Stimulated activated effector memory CD8-positive, alpha-beta T cell treated with anti-CD3 and anti-CD28 coated beads, Interleukin-12 subunit alpha, Interleukin-12 subunit beta, amount 100 ng/mL, for 72 hours (primary cell): Measurements from ENCODE around the gene CDHR1.
A peak's percentile ranks its signal among the peaks of the same experiment; 100 is the strongest.

Experiments used
- ATAC-seq: fragments of 150-1000 bp; cut with Tn5 transposase; 2 replicates; pipeline ENCODE4 v1.10.0; 2021
- DNase-seq, 2 donors: peaks; one replicate each; pipeline ENCODE4 v3.0.0; 2021 to 2022; ENCODE audit warnings: low spot score in 2 of 2
- H3K27ac Mint-ChIP-seq: one replicate; pipeline ENCODE4 v1.8.0; 2022; ENCODE audit warnings: mild to moderate bottlenecking, mixed read lengths
- H3K36me3 Mint-ChIP-seq: one replicate; pipeline ENCODE4 v1.8.0; 2022; ENCODE audit warnings: mild to moderate bottlenecking, mixed read lengths
- H3K4me1 Mint-ChIP-seq: one replicate; pipeline ENCODE4 v1.8.0; 2022; ENCODE audit warnings: mixed read lengths
- H3K4me3 Mint-ChIP-seq: one replicate; pipeline ENCODE4 v1.8.0; 2022; ENCODE audit warnings: mild to moderate bottlenecking, mixed read lengths
- H3K9me3 Mint-ChIP-seq: one replicate; pipeline ENCODE4 v1.8.0; 2022; ENCODE audit warnings: mixed read lengths

The CDHR1 gene

DNA sequence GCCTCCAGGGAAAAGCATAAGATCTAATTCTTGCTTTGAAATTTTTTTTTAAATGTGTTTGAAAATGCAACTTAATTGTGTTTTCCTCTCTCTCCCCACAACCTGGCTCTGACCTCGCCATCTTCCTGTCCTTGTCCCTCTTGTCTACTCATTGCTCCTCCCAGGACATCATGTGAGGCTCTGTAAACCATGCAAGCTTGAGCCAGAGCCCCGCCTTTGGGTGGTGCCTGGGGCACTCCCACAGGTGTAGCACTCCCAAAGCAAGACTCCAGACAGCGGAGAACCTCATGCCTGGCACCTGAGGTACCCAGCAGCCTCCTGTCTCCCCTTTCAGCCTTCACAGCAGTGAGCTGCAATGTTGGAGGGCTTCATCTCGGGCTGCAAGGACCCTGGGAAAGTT lies 9.8 kb upstream of the CDHR1 start:
- Mint-ChIP-seq H3K9me3 (no peaks in the 10 kb centered on the region), H3K4me3 (no peak overlapping the region), H3K27ac (peak overlapping the region; percentile 27), H3K4me1 (peaks cover 9% of the 10 kb centered on the region), H3K36me3 (no peaks in the 10 kb centered on the region)
- ATAC-seq (no peak), DNase-seq (no peak)

DNA sequence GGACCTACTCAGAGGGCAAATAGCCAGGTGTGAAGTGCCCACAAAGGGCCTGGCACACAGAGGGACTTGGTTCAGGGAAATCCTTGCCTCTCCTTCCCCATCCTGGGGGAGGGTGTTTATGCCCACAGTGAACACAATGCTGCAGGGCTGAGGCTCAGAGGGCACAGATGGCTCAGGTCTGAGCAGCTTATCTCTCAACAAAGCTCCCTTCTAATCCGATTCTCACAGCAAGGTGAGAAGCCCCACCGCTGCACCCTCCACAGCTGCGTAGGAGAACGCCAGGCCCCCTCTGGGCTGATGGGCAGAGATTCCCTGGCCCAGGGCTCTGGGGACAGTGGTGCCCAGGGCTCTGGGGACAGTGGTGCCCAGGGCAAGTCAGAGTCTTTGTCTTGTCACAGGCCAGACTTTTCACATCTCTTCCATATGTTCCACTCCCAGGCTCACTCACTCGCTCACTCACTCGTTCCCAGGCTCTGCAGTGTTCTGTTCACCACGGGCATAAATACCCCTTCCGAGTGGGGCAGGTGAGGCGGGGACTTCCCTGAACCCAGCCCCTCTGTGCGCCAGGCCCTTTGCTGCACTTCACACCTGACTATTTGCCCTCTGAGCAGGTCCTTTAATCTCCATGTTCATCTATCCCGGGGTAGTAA lies 8.7 kb upstream of the CDHR1 start:
- H3K4me3 Mint-ChIP-seq: no peak overlapping the region
- H3K36me3 Mint-ChIP-seq: no peaks in the 10 kb centered on the region
- no peak overlapping the region for H3K27ac Mint-ChIP-seq
- H3K4me1 Mint-ChIP-seq: peaks cover 15% of the 10 kb centered on the region
- H3K9me3 Mint-ChIP-seq: no peaks in the 10 kb centered on the region
- ATAC-seq (no peak), DNase-seq (no peak)

DNA sequence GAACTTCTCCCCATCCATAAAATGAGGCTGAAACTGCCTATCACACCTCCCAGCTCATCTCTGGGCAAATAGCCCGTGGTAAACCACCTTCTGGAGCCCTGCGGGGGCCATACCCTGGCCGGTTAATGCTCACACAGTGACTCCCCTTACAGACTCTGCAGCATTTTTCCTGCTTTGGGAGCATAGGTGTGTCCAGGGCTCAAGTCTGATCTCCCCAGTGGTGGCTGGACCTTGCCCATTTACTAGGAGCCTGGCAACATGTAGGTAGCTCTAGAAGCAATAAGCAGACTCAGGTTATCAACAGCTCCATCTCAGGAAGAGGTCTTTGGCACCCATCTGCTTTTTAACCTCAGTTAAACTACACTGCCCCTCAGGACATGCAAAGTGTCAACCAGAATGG lies 5.5 kb upstream of the CDHR1 start:
- no peak overlapping the region for H3K27ac Mint-ChIP-seq
- no peak overlapping the region for H3K4me3 Mint-ChIP-seq

DNA sequence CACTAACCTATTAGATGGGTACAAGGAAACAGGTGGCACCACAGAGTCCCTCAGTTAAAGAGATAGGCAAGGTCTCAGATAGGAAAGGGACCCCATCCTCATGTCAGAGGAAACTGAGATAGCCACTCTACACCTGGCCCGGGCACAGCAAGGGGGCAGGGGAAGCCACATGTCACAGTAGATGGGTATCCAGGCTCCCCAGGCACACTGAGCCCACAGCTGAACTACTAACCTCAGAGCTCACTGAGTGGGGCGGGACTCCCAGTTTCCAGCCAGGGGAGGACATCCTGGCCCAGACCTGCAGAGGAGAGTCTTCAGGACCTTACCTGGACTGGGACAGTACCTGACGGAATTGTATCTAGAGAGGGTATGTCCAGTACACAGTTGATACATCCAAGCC lies 3.7 kb upstream of the CDHR1 start:
- no peak for ATAC-seq
- DNase-seq: no peak
- no peaks in the 10 kb centered on the region for H3K9me3 Mint-ChIP-seq
- H3K36me3 Mint-ChIP-seq: no peaks in the 10 kb centered on the region
- H3K27ac Mint-ChIP-seq: no peak overlapping the region
- peaks cover 21% of the 10 kb centered on the region for H3K4me1 Mint-ChIP-seq
- no peak overlapping the region for H3K4me3 Mint-ChIP-seq

More for the DNA sequence above, 5.5 kb upstream of the CDHR1 start:
- no peaks in the 10 kb centered on the region for H3K36me3 Mint-ChIP-seq
- no peaks in the 10 kb centered on the region for H3K9me3 Mint-ChIP-seq
- ATAC-seq (no peak), DNase-seq (no peak)
- peaks cover 30% of the 10 kb centered on the region for H3K4me1 Mint-ChIP-seq

DNA sequence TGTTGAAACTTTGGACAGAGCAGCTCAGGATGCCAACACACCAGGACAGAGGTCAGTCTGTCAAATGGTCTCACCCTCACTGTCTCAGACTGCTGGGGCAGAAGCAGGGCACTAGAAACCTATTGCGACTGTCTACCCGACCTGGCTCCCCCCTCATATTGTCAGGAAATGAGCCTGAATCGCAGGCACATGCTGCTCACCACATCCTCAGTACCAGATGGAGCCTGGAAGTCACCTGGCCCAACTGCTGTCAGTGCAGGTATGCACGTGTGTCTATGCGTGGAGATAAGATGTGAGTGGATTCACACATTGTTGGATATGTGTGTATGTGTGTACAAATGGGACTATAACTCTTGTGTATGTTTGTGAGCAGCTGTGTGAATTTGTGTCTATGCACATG lies 3.2 kb upstream of the CDHR1 start:
- H3K4me1 Mint-ChIP-seq: peaks cover 21% of the 10 kb centered on the region
- H3K4me3 Mint-ChIP-seq: no peak overlapping the region
- ATAC-seq (peak; percentile 19), DNase-seq (no peak)
- H3K27ac Mint-ChIP-seq: no peak overlapping the region
- no peaks in the 10 kb centered on the region for H3K36me3 Mint-ChIP-seq
- H3K9me3 Mint-ChIP-seq: no peaks in the 10 kb centered on the region

DNA sequence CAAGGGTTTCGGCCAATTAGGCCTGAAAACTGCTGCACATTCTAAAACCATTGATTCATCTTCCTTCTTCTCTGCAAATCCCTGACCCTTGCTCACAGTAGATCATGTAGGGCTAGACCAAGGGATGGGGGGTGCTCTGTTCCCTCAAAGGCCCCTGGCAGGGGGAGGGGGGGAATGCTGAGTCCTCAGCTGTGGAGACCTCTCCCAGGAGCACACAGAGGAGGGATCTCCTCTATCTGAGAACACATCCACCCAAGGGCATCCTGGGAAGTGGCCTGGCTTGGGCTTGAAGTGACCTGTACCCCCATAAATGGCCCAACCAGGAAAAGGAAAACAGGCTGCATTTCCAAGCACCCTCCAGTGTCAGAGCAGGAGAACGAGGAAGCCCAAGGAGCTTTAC lies 1.0 kb upstream of the CDHR1 start:
- Mint-ChIP-seq H3K4me3 (peak overlapping the region; percentile 61), H3K36me3 (no peaks in the 10 kb centered on the region), H3K4me1 (peaks cover 21% of the 10 kb centered on the region), H3K27ac (peak overlapping the region; percentile 32), H3K9me3 (no peaks in the 10 kb centered on the region)
- ATAC-seq (no peak), DNase-seq (no peak)

DNA sequence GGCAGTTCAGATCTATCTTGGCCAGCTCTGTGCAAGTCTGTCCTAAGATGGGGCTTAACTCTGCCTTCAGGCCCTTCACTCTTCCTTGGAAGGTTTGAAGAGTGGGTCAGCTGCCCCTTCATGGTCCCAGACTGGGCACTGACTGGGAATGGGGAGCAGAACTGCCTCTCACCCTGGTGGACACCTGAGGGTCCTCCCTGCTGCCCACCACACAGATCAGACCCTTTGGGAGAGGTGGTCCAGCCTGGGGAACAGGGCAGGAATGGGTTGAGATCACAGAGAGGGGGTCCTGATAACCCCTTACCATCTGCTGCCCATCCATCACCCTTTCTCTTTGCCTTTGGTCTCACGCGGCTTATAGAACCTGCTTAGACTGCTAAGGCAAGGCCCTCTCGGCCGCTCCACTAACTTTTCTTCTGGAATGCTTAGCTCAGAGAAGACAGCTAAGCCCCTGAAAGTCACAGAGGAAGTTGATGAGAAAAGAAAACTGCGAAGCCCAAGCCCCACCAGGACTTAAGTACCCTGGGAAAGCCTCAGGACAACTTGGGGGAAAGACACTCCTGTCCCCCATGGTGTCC lies 402 bp upstream of the CDHR1 start:
- Mint-ChIP-seq H3K4me3 (peak overlapping the region; percentile 61), H3K27ac (peak overlapping the region; percentile 32), H3K36me3 (no peaks in the 10 kb centered on the region), H3K4me1 (peaks cover 21% of the 10 kb centered on the region), H3K9me3 (no peaks in the 10 kb centered on the region)
- DNase-seq (no peak), ATAC-seq (no peak)

DNA sequence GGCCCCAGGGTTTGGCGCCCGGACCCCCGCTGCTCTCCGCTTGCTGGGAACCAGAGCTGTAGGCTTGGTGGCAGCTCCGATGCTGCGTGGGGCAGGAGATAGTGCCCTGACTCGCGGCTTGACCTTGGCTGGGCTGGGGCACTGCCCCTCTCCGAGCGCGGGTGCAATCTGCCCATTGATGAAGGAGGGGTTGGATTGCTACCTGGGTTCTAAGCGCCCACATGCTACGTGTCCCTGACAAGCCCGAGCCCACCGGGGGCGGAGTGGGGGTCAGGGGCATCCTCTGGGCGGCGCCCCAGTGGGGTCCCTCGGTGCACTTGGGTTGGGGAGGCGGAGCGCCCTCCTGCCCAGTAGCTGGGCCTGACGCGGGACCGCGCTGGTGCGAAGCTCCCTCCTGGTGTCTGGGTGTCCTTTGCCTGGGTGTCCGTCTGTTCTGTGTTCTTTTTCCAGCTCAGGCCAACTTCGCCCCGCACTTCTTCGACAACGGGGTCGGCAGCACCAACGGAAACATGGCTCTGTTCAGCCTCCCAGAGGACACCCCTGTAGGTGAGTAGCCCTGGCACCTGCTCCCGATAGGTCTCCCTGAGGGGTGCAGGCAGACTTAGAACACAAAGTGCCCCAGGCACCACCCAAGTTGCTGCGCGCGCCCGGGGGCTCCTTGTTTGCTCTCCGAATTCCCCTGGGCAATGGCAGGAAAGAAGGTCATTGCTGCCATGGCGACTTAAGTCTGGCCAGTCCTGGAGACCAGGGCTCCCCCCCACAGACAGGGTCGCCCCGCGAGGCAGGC lies 900 bp downstream of the CDHR1 start:
- no peak for ATAC-seq
- Mint-ChIP-seq H3K4me1 (peaks cover 19% of the 10 kb centered on the region), H3K36me3 (no peaks in the 10 kb centered on the region), H3K9me3 (no peaks in the 10 kb centered on the region), H3K27ac (no peak overlapping the region), H3K4me3 (peak overlapping the region; percentile 61)
- no peak for DNase-seq

DNA sequence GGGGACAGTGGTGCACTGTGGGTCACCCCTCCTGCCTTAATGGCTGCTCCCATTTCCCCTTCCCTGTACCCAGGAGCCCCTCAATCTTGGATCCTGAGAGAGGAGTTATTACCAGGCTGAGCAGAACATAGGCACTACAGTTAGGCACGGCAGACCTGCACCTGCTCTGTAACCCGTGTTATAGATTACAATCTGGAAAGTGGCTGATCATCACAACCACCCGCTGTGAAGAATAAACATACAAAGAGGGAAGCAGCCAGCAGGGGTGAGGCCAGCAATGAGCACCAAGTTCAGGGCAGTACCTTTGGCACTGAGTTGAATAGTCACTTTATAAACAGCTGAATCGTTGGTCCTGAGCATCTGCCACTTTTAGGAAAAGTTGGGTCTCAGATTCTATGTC lies 1.7 kb downstream of the CDHR1 start:
- DNase-seq: no peak
- H3K4me1 Mint-ChIP-seq: peaks cover 11% of the 10 kb centered on the region
- H3K27ac Mint-ChIP-seq: no peak overlapping the region

DNA sequence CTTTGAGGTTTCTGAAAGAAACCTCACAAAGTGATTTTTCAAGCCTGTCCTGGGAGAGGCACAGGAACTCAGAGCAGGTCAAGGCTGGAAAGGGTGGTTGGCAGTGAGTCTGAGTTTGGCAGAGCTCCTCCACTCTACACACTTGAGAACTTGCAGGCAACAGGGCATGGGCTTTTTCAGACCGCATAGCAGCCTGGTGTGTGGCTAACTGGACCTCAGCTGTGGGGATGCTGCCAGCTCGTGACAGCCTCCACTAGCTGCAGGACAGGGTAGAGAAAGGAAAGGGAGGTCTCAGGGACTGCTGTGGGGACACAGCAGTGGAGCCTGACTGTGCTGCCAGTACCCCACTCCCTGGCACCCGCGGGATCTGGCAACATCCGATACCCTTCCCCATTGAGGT lies 2.6 kb downstream of the CDHR1 start:
- Mint-ChIP-seq H3K27ac (no peak overlapping the region), H3K4me3 (no peak overlapping the region), H3K36me3 (no peaks in the 10 kb centered on the region), H3K9me3 (no peaks in the 10 kb centered on the region), H3K4me1 (peaks cover 2% of the 10 kb centered on the region)
- ATAC-seq (no peak), DNase-seq (no peak)

More for the DNA sequence above, 1.7 kb downstream of the CDHR1 start:
- ATAC-seq: no peak
- no peaks in the 10 kb centered on the region for H3K36me3 Mint-ChIP-seq
- H3K9me3 Mint-ChIP-seq: no peaks in the 10 kb centered on the region
- peak overlapping the region; percentile 61 for H3K4me3 Mint-ChIP-seq

DNA sequence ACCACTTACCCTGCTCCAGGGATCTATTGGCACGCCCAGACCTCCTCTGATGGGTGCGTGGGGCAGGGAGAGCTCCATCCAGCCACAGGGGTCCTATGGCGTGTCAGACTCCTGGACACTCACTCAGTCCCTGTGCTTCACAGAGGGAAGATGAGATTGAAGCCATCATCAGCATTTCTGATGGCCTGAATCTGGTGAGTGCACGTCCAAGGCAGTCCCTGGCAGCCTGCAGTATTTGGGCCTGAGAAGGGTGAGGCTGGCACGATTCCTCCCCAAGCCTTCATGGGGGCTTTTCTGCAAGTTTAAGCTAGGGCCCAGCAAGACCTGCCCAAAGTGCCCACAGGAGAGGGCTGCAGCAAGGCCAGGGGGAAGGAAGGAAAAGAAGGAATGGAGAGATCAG lies 3.3 kb downstream of the CDHR1 start:
- no peak for DNase-seq
- no peaks in the 10 kb centered on the region for H3K9me3 Mint-ChIP-seq
- ATAC-seq: no peak
- H3K27ac Mint-ChIP-seq: no peak overlapping the region
- no peak overlapping the region for H3K4me3 Mint-ChIP-seq
- H3K4me1 Mint-ChIP-seq: no peaks in the 10 kb centered on the region
- H3K36me3 Mint-ChIP-seq: no peaks in the 10 kb centered on the region

DNA sequence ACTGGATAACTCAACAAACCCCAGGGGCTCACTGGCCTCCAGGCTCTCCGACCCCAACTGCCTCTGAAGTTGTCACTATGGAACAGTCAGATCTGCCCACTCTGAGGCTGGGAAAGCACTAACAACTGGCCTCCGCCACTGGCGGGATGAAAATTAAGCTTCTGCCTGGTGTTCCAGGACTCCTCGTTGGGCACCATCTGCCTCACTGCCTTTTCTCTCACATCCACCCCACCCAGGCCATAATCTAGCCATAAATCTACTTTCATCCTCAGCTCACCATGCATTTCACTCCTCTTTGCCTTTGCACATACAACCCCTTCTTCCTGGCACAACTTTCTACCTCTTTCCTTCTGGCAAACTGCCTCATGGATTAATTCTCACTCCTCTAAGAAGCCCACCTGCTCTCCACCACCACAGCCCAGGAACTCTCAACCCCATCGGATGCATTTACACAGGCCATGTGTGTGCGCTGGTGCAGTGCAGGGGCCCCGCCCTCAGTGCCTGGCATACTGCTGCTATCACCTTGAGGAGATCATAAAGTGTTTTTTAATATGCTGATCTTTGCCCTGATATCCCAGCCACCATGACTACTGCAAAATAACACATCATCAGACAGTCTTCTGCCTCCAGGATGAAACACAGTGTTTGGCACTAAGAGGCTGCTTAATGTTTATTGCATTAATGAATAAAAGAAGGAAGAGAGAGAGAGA lies 4.0 kb downstream of the CDHR1 start:
- ATAC-seq: no peak
- Mint-ChIP-seq H3K36me3 (no peaks in the 10 kb centered on the region), H3K4me3 (no peak overlapping the region), H3K9me3 (no peaks in the 10 kb centered on the region), H3K4me1 (no peaks in the 10 kb centered on the region), H3K27ac (no peak overlapping the region)
- no peak for DNase-seq

DNA sequence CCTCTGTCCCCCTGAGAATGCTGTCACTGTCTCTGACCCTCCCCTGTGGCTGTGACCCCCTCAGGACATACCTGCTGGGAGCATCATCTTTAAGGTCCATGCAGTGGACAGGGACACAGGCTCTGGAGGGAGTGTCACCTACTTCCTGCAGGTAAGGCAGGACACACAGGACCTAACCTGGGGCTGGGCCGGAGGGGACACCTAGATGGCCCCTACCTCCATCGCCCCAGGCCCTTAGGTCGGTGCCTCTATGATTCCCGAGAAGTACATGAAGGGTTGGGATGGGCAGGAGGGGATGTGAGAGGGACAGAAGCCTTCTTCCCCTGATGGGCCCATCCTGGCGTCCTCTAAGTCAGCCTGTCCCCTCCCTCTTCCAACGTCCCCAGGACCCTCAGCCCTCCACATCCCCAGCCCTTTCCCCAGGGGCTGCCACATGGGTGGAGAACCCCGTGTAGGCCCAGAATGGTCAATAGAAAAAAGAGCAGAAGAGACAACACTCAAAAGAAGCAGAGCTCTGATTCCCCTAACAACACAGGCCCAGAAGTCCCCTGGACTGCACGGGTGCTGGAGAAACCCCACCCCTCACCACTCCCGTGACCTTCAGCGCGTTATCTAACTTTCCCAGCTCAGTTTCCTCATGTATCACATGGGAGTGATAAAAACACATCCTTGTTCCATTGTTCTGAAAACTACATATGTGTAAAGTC lies 6.4 kb downstream of the CDHR1 start:
- DNase-seq (no peak), ATAC-seq (no peak)
- no peaks in the 10 kb centered on the region for H3K36me3 Mint-ChIP-seq
- no peaks in the 10 kb centered on the region for H3K9me3 Mint-ChIP-seq
- no peak overlapping the region for H3K4me3 Mint-ChIP-seq
- peaks cover 4% of the 10 kb centered on the region for H3K4me1 Mint-ChIP-seq
- H3K27ac Mint-ChIP-seq: no peak overlapping the region

DNA sequence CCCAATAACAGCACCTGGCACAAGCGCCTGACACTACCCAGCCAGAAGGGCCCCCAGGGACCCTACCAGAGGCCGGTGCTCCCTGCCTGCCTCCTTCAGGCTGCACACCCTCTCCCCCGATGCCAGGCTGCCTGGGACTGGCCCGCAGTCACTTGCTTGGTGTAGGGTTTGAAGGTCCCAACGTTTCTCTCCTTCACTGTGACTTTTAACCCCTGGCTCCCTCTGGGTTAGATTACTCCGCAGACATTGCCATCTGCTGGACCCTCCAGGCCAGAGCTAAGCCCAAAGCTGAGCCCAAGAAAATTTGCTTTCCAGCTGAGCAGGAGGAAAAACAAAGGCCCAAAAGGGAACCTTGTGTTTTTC lies 6.9 kb downstream of the CDHR1 start:
- no peak for ATAC-seq
- H3K4me3 Mint-ChIP-seq: no peak overlapping the region
- DNase-seq: no peak
- no peaks in the 10 kb centered on the region for H3K36me3 Mint-ChIP-seq
- no peak overlapping the region for H3K27ac Mint-ChIP-seq
- no peaks in the 10 kb centered on the region for H3K9me3 Mint-ChIP-seq
- H3K4me1 Mint-ChIP-seq: peaks cover 6% of the 10 kb centered on the region

DNA sequence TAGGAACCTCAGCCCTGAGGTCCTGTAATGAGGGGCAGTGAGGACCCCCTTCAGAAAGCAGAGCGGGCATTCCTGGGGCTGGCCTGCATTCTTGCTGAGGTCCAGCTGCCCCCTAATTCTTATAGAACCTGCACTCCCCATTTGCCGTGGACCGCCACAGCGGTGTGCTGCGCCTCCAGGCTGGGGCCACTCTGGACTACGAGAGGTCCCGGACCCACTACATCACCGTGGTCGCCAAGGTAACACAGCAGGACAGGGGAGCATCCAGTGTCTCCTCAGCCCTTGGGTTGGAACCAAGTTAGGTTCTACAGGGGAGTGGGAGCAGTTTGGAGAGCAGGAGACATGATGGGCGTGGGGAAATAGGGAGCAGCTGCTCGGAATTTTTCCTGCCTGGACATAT lies 7.3 kb downstream of the CDHR1 start:
- DNase-seq (no peak), ATAC-seq (no peak)
- Mint-ChIP-seq H3K4me1 (peaks cover 6% of the 10 kb centered on the region), H3K27ac (no peak overlapping the region), H3K4me3 (no peak overlapping the region), H3K9me3 (no peaks in the 10 kb centered on the region), H3K36me3 (no peaks in the 10 kb centered on the region)
